ENCODE results near the gene LDHD. TPM values are rescaled to one million over a fixed set of nuclear protein-coding genes. Genes with fewer than 3 reads are reported as not detected.
A peak's percentile ranks its signal among the peaks of the same experiment; 100 is the strongest.

The LDHD gene
- polyA plus RNA-seq, 3 donors: 3.7 to 6.3 (median 5.4) TPM

DNA sequence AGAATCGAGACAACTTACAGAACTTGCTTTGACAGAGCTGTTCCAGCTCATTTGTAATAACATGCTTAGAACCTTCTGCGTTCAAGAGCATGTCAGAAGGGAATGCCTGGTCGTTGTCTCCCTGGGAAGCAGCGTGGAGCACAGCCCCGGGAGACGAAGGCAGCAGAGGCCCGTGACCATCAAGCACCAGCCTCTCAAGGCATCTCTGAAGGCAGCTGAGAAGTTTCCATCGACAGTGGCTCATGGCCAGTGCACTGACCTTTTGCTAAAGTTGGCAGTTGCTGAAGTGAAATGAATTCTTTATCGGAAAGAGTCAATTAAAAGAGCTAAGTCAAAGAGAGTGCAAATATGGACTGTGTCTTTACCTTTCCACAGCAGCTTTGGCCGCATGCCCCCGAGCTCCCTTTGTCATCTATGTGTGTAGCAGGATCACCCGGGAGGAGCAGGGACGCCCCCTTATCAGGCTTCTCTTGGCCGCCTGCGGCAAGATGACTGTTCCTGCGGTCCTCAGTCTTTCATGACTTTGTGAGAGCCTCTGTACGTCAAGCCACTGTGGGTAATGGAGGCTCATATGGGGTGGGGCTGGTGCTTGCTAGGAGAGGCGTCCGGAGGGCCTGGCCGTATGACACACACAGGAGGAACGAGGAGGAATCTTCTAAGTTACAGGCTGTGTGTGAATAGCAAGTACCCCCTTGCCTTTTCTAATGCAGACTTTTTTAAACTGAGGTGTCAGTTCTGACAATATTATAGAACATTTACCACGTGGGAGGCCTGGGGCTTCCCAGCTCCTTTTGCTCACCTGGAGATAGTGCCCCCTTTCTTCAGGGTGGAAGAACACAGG lies 54.2 kb downstream of the LDHD start:
- no peaks in the 10 kb centered on the region for H3K9me3 ChIP-seq (replicated peaks in 1 of 2; ENCODE audit: control insufficient read depth in 1 of 2, insufficient read depth in 1 of 2, low read length in 2 of 2)
- no peaks in the 10 kb centered on the region for H3K36me3 Mint-ChIP-seq
- H3K27me3 Mint-ChIP-seq (ENCODE audit: low read depth in 3 of 3): peaks cover 0 to 4% (median 0%) of the 10 kb centered on the region in 3 donors
- H3K9ac ChIP-seq (ENCODE audit: insufficient read depth, low read length, poor library complexity, severe bottlenecking): no peak overlapping the region
- intact Hi-C loops (cut with micrococcal nuclease): loop anchor here in 1 of 2 donors (5.0 to 10.0 kb wide), 3 partner anchors 35 to 58 kb away; no protein-coding TSS in a partner anchor
- H2AFZ ChIP-seq (ENCODE audit: insufficient read depth, low read depth, low read length, poor library complexity, severe bottlenecking): no peak overlapping the region
- peak overlapping the region in 3 of 7 donors; percentile 1 to 34 (median 19) for H3K27ac Mint-ChIP-seq
- peaks cover 64% of the 10 kb centered on the region for H3K4me1 Mint-ChIP-seq
- peak overlapping the region; percentile 24 for H3K4me2 ChIP-seq (replicated peaks; ENCODE audit: extremely low read depth, low read length, poor library complexity, severe bottlenecking)
- H4K20me1 ChIP-seq (ENCODE audit: insufficient read depth, low read length): peaks cover 4% of the 10 kb centered on the region
- H3K27ac ChIP-seq (ENCODE audit: low read depth in 1 of 2, low read length in 2 of 2): no peak overlapping the region
- peaks cover 74% of the 10 kb centered on the region for H3K79me2 ChIP-seq (ENCODE audit: insufficient read depth, low read length)
- H3K36me3 ChIP-seq (replicated peaks in 1 of 2; ENCODE audit: control insufficient read depth in 1 of 2, insufficient read depth in 2 of 2, low read length in 2 of 2): no peaks in the 10 kb centered on the region
- no peaks in the 10 kb centered on the region for H3K27me3 ChIP-seq (ENCODE audit: control insufficient read depth in 2 of 2, insufficient read depth in 2 of 2, low read length in 2 of 2)
- H3K4me3 ChIP-seq (replicated peaks in 1 of 3; ENCODE audit: low read depth in 2 of 3, low read length in 3 of 3): no peak overlapping the region
- H3K4me1 ChIP-seq (ENCODE audit: control insufficient read depth in 1 of 2, insufficient read depth in 2 of 2, low read length in 2 of 2): peaks cover 57 to 62% of the 10 kb centered on the region in 2 donors
- DNase-seq: no peak
- H3K9me3 Mint-ChIP-seq: peaks cover 0 to 2% (median 0%) of the 10 kb centered on the region in 7 donors
- H3K4me3 Mint-ChIP-seq: peak overlapping the region in 1 of 2 donors; percentile 34
- TF ChIP-seq, protein P1, sequence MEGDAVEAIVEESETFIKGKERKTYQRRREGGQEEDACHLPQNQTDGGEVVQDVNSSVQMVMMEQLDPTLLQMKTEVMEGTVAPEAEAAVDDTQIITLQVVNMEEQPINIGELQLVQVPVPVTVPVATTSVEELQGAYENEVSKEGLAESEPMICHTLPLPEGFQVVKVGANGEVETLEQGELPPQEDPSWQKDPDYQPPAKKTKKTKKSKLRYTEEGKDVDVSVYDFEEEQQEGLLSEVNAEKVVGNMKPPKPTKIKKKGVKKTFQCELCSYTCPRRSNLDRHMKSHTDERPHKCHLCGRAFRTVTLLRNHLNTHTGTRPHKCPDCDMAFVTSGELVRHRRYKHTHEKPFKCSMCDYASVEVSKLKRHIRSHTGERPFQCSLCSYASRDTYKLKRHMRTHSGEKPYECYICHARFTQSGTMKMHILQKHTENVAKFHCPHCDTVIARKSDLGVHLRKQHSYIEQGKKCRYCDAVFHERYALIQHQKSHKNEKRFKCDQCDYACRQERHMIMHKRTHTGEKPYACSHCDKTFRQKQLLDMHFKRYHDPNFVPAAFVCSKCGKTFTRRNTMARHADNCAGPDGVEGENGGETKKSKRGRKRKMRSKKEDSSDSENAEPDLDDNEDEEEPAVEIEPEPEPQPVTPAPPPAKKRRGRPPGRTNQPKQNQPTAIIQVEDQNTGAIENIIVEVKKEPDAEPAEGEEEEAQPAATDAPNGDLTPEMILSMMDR (IDR thresholded peaks at IDR 0.05): no peak
- 91% methylated on average over 16 of the region's 22 CpGs for WGBS (ENCODE audit: insufficient coverage)

Other genes with a start within 250 kb of the LDHD start
- 10 to 100 TPM in 1 of 3 donors, 1 to 10 TPM in 2; 6.7 to 44.4 (median 7.8) TPM for gene WDR59, start 131.7 kb downstream of the LDHD start, polyA plus RNA-seq
- gene ZNRF1, start 117.8 kb downstream of the LDHD start, polyA plus RNA-seq: 1 to 10 TPM; 1.9 to 5.3 (median 4.3) TPM
- 1 to 10 TPM; 1.8 to 4.0 (median 3.4) TPM for gene ZFP1, start 31.7 kb upstream of the LDHD start, polyA plus RNA-seq
- gene CTRB2, start 90.4 kb upstream of the LDHD start, polyA plus RNA-seq: not detected
- not detected for gene CTRB1, start 102.2 kb upstream of the LDHD start, polyA plus RNA-seq
- not detected for gene BCAR1, start 134.8 kb upstream of the LDHD start, polyA plus RNA-seq